ENCODE results near the gene DLGAP1.

Gene DLGAP1

DNA sequence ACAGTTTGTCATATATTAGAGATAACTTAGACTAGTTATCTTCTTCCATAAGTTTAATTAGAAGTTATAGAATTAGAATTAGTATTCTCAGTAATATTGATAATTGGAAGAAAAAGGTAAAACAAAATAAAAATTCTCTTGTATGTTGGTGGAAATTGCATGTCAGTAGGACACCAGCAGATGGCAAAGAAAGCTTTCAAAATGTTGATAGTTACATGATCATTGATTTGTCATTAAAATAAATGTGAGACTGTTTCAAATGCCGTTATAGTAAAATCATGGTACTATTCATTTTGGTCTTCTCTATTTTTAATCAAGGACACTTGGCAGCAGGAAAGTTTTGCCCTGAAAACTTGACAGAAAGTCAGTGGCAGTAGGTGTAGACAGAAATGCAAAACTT, 734.9 kb downstream of the DLGAP1 start:
- H3K4me3 ChIP-seq (ENCODE audit: control insufficient read depth, low read depth, low read length) = no peak overlapping the region
- DNase-seq (ENCODE audit: low read depth) = no peak
- TF ChIP-seq, protein P1, sequence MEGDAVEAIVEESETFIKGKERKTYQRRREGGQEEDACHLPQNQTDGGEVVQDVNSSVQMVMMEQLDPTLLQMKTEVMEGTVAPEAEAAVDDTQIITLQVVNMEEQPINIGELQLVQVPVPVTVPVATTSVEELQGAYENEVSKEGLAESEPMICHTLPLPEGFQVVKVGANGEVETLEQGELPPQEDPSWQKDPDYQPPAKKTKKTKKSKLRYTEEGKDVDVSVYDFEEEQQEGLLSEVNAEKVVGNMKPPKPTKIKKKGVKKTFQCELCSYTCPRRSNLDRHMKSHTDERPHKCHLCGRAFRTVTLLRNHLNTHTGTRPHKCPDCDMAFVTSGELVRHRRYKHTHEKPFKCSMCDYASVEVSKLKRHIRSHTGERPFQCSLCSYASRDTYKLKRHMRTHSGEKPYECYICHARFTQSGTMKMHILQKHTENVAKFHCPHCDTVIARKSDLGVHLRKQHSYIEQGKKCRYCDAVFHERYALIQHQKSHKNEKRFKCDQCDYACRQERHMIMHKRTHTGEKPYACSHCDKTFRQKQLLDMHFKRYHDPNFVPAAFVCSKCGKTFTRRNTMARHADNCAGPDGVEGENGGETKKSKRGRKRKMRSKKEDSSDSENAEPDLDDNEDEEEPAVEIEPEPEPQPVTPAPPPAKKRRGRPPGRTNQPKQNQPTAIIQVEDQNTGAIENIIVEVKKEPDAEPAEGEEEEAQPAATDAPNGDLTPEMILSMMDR (conservative IDR thresholded peaks at IDR 0.05; ENCODE audit: control insufficient read depth, insufficient read depth, low read depth, low read length) = no peak

DNA sequence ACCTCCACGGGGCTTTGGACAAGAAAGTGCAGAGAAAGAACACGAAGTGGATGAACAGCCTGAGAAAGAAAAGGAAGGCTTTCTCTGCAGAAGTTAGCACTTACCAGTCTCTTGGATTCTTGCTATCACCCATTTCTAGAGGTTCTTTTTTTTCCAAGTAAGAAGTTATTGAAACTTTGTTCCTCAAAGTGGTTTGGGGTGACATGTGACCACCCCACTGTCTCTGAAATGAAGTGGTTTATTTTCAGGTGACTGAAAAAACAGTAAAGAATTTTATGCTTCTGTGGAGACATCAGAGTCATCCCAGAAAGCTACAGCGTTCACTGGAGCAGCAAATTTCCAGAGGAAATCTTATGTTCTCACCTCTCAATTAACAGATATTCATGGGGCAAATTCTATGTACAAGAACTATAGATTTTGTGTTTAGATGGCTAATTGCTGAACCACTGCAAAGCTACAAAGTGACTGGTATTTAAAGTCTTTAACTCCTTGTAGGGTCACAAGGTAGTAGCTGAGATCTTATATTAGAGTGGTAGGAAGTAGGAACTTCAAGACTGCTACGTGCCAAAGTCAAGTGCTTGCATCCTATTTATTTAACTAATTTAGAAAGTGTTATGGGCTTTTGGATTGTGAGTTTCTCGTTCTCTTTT, 737.6 kb downstream of the DLGAP1 start:
- TF ChIP-seq, protein P1 (conservative IDR thresholded peaks at IDR 0.05; ENCODE audit: control insufficient read depth, insufficient read depth, low read depth, low read length) = no peak
- DNase-seq (ENCODE audit: low read depth) = no peak
- no peak overlapping the region for H3K4me3 ChIP-seq (ENCODE audit: control insufficient read depth, low read depth, low read length)

DNA sequence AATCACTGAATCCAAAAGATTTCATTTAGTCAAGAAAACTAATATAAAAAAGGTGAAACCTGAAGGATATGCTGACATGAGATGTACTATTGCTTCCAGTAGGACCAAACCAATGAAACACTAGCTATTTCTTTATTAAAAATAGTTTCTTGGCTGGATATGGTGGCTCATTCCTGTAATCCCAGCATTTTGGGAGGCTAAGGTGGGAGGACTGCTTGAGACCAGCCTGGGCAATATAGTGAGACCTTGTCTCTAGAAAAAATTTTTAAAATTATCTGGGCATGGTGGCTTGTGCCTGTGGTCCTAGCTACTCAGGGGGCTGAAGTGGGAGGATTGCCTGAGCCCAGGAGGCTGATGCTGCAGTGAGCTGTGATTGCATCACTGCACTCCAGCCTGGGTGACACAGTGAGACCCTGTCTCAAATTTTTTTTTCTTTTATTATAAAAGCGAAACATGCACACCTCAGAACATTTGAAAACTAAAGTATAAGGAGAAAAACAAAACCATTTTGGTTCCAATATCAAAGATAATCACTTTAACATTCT, 738.9 kb downstream of the DLGAP1 start:
- no peak overlapping the region for H3K4me3 ChIP-seq (ENCODE audit: control insufficient read depth, low read depth, low read length)
- DNase-seq (ENCODE audit: low read depth) = no peak
- TF ChIP-seq, protein P1 (conservative IDR thresholded peaks at IDR 0.05; ENCODE audit: control insufficient read depth, insufficient read depth, low read depth, low read length) = no peak

DNA sequence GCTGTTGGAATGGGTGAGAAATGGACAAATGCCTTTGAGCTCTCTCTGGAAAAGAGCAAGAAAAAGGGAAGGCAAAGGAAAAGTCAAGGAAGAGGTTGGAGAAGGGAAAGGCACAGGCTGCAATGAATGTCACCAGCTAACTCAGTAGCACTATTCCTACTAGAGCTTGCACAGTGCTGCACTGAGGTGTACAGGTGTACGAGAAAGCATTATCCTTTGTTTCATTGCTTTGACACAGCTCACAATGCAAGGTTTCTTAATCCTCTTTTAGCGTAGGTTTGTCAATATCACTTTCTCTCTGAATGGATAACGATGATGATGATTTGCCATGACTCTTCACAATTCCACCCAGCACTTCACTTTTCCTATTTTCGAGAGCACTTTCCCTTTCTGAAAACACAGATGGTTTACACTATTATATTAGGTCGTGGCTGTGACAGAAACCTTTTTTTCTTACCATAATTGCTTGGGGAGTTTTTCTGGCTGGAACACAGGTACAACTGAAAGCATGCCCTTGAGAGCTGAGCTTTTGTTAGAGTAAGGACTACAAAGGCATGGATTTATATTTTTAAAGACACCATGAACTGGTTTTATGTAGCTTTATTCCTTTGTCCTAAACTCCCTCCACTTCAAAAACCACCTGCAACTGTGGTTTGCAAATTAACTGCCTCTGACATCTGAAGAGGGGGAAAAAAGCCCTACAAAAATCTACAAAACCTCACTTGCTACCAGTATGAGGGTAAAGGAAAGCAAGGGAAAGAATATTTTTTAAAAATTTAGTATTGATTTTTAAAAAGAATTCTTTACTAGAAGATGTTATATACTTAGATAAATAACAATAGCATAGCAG, 739.7 kb downstream of the DLGAP1 start:
- no peak overlapping the region for H3K4me3 ChIP-seq (ENCODE audit: control insufficient read depth, low read depth, low read length)
- TF ChIP-seq, protein P1 (conservative IDR thresholded peaks at IDR 0.05; ENCODE audit: control insufficient read depth, insufficient read depth, low read depth, low read length) = no peak
- DNase-seq (ENCODE audit: low read depth) = no peak

DNA sequence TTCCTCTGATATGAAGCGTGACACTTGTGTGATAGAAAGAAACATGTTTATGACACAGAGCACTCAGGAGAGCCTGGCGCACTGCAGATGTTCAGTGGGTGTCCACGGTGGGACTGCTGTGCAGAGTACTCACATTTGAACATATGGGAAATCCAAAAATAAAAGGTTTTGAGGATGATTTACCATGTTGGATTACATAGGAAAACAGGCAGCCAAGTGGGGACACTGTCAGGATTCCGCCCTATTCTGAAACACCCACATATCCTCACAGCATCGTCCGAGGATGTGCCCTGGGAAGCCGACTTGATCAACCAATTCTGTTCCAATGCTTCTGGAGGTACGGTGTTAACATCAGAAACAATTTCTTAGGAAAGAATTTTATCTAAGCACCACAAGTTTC, 741.4 kb downstream of the DLGAP1 start:
- no peak for DNase-seq (ENCODE audit: low read depth)
- TF ChIP-seq, protein P1 (conservative IDR thresholded peaks at IDR 0.05; ENCODE audit: control insufficient read depth, insufficient read depth, low read depth, low read length) = no peak
- no peak overlapping the region for H3K4me3 ChIP-seq (ENCODE audit: control insufficient read depth, low read depth, low read length)

DNA sequence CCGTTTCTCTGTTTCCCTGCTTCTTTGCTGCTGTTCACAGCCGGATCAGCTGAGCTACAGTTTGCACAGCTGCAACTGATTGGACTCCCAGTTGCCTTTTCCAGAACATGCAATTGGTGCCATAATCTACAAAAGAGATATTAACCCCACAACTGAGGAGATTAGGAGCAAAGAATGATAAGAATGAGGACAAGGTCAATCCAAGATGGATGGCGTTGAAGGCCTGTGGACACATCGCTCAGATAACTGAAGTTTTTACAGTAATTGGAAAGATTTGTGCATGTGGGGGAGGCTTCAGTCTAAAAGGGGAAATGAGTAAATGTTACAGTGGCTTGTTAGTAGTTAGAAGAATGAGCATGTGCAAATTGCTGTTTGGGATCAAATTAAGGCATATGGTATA, 741.9 kb downstream of the DLGAP1 start:
- no peak overlapping the region for H3K4me3 ChIP-seq (ENCODE audit: control insufficient read depth, low read depth, low read length)
- no peak for DNase-seq (ENCODE audit: low read depth)
- TF ChIP-seq, protein P1 (conservative IDR thresholded peaks at IDR 0.05; ENCODE audit: control insufficient read depth, insufficient read depth, low read depth, low read length) = no peak
